ENCODE results near the gene IRAK1. TPM values are rescaled to one million over a fixed set of nuclear protein-coding genes. Genes with fewer than 3 reads are reported as not detected.

IRAK1 gene
- total and polyA plus RNA-seq, 2 of the 8 experiments (the other 6 are each of a cell fraction or from before 2014, with no cell fraction given): 26.6 to 41.7 TPM

DNA sequence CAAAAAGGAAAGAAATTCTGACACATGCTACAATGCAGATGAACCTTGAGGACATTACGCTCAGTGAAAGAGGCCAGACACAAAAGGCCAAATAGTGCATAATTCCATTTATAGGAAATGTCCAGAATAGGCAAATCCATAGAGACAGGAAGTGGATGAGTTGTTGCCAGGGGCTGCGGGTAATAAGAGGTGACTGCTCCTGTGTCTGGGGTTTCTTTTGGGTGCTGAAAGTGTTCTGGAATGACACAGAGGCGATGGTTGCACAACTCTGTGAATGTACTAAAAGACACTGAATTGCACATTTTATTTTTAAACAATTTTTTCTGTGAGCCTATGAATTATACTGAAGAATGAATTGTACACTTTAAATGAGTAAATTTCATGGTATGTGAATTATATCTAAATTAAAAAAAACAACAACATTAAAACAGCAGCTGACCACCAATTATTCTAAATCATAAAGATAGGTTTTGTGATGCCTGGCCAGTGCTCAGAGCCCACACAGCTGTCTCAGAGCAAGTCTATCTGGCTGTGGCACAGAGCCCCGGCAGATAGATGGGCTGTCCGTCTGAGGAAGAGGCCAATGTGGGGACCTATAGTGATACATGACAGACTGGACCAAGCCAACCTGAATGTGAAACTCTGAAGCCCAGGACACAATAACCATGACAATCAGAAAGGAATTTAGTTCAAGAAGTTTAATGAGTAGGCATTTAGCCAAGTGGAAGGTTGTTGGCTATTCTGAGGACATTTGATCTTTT lies 23.5 kb upstream of the IRAK1 start:
- Histone ChIP-seq H3K4me2 (ENCODE audit: insufficient read depth in 1 of 2, low read depth in 2 of 2, low read length in 2 of 2) (no peak overlapping the region), H2BK15ac (ENCODE audit: low read length) (no peak overlapping the region), H3K9ac (replicated peaks in 1 of 4; ENCODE audit: extremely low read depth in 1 of 4, low read depth in 3 of 4, low read length in 3 of 4) (no peak overlapping the region), H3K4me3 (ENCODE audit: extremely low read depth in 1 of 4, insufficient read depth in 2 of 4, low read depth in 3 of 4, low read length in 4 of 4) (no peak overlapping the region), H3K56ac (replicated peaks; ENCODE audit: insufficient read length, low read depth, low read length) (no peak overlapping the region), H4K8ac (ENCODE audit: extremely low read depth, insufficient read depth, low read length) (no peak overlapping the region), H3K23me2 (ENCODE audit: low read depth, low read length) (no peaks in the 10 kb centered on the region), H3K9me3 (ENCODE audit: insufficient read depth in 2 of 2, low read depth in 1 of 2, low read length in 1 of 2) (no peaks in the 10 kb centered on the region), H3K79me1 (ENCODE audit: low read depth, low read length) (0 out of 2 replicates have a peak, but pooled peaks cover 2% of the 10 kb centered on the region), H3K36me3 (ENCODE audit: control insufficient read depth in 2 of 4, insufficient read depth in 4 of 4, low read length in 3 of 4) (no peaks in the 10 kb centered on the region), H3K4ac (replicated peaks; ENCODE audit: insufficient read length, low read depth, low read length) (no peak overlapping the region), H4K91ac (replicated peaks; ENCODE audit: insufficient read length, low read length) (no peak overlapping the region), H2AFZ (ENCODE audit: low read length) (no peak overlapping the region), H2BK20ac (ENCODE audit: low read length) (no peak overlapping the region), H3K4me1 (replicated peaks in 1 of 4; ENCODE audit: control insufficient read depth in 3 of 4, insufficient read depth in 4 of 4, low read length in 3 of 4) (peaks cover 0 to 10% (median 6%) of the 10 kb centered on the region in 4 experiments; a peak in 4 of 7 replicates), H2BK12ac (ENCODE audit: low read depth, low read length) (no peak overlapping the region), H3K14ac (ENCODE audit: insufficient read length) (no peak overlapping the region), H3K23ac (ENCODE audit: insufficient read length) (no peak overlapping the region), H2AK5ac (ENCODE audit: low read depth, low read length) (no peak overlapping the region), H3K27ac (ENCODE audit: low read depth, low read length) (no peak overlapping the region), H4K20me1 (replicated peaks in 1 of 2; ENCODE audit: control insufficient read depth in 1 of 2, insufficient read depth in 2 of 2, low read length in 2 of 2) (peaks cover 0 to 7% of the 10 kb centered on the region in 2 experiments), H2BK120ac (replicated peaks; ENCODE audit: low read depth, low read length) (no peak overlapping the region), H3K79me2 (ENCODE audit: control insufficient read depth in 1 of 2, insufficient read depth in 2 of 2, low read length in 2 of 2) (peaks cover 0 to 50% of the 10 kb centered on the region in 2 experiments; a peak in 2 of 4 replicates), H3K18ac (ENCODE audit: extremely low read depth, low read length) (no peak overlapping the region), H4K5ac (ENCODE audit: insufficient read length, low read depth, low read length) (no peak overlapping the region), H2BK5ac (ENCODE audit: low read depth, low read length) (no peak overlapping the region), H3K27me3 (replicated peaks in 1 of 4; ENCODE audit: control insufficient read depth in 3 of 4, extremely low read depth in 1 of 4, insufficient read depth in 3 of 4, low read length in 3 of 4) (no peaks in the 10 kb centered on the region)
- POLR2A ChIA-PET (ENCODE audit: partially characterized antibody): no interaction called here
- CTCF ChIA-PET (ENCODE audit: partially characterized antibody): no interaction called here
- whole genome bisulfite sequencing, 2 experiments (ENCODE audit: extremely low coverage in 1 of 2, insufficient coverage in 1 of 2, insufficient read length in 1 of 2, insufficient replicate concordance in 2 of 2, low coverage in 1 of 2, low lambda C conversion rate in 2 of 2, missing lambda C conversion rate in 1 of 2): 91% methylated on average over 4 of the region's 5 CpGs; no CpG with 5 or more reads in 1 of the 2 experiments
- no peak for FAIRE-seq
- no peak for DNase-seq (ENCODE audit: low read depth in 1 of 2, low spot score in 2 of 2)
- TF ChIP-seq RBBP5 (IDR thresholded peaks at IDR 0.05; ENCODE audit: borderline replicate concordance, low read depth, low read length) (no peak), ZNF274 (IDR thresholded peaks at IDR 0.05; ENCODE audit: borderline replicate concordance, extremely low read depth, low read length) (no peak), NANOG (IDR thresholded peaks at IDR 0.05; ENCODE audit: insufficient read depth, low read depth, low read length, poor library complexity, severe bottlenecking) (no peak), CBX8 (IDR thresholded peaks at IDR 0.05; ENCODE audit: borderline replicate concordance, low read depth, low read length) (no peak), SRF (IDR thresholded peaks at IDR 0.05; ENCODE audit: low read depth, low read length) (no peak), SAP30 (IDR thresholded peaks at IDR 0.05; ENCODE audit: insufficient read depth, insufficient replicate concordance, low read length) (no peak), KDM4A (IDR thresholded peaks at IDR 0.05; ENCODE audit: low read depth, low read length, severe bottlenecking) (no peak), SIN3A (conservative IDR thresholded peaks at IDR 0.05 in 1 of 2, IDR thresholded peaks at IDR 0.05 in 1 of 2; ENCODE audit: low read depth in 1 of 2, low read length in 2 of 2) (no peak), HDAC6 (IDR thresholded peaks at IDR 0.05; ENCODE audit: low read depth, low read length) (no peak), TBP (IDR thresholded peaks at IDR 0.05; ENCODE audit: low read depth, low read length) (no peak), GTF2F1 (IDR thresholded peaks at IDR 0.05; ENCODE audit: borderline replicate concordance, low read depth, low read length) (no peak)
- TF ChIP-seq, protein P1, sequence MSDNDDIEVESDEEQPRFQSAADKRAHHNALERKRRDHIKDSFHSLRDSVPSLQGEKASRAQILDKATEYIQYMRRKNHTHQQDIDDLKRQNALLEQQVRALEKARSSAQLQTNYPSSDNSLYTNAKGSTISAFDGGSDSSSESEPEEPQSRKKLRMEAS (IDR thresholded peaks at IDR 0.05): no peak
